NCI-H1436 treated with DMSO at 0.1 percent for 48 hours (cell line): ENCODE results near the gene EDEM1.
"Not testable (repeated sequence)": the region's sequence is repeated elsewhere in the genome, so short reads cannot be mapped to it uniquely, and the experiment has no call there.

Experiments used
- DNase-seq: peaks from one replicate; lab custom pipeline; 2025; lab: John Stamatoyannopoulos, UW

Gene EDEM1

DNA sequence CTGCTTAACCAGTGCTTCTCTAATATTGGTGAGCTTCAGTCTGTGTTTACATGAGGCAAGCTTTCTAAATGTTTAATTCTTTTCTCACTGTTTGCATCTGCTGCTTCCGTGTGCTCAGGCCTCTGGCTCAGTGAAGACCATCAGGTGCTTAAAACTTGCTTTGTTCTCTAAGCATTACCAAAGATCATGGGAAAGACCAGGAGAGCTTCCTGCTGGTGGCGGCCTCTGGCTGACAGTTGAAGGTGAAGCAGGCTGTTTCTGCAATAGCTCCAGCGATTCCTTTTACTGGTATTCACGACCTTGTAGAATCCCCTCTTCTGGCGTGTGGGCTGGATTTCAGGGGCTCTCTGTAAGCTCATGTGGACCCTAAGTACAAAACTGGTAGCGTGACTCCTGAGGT lies 45.1 kb downstream of the EDEM1 start:
- no peak for DNase-seq

DNA sequence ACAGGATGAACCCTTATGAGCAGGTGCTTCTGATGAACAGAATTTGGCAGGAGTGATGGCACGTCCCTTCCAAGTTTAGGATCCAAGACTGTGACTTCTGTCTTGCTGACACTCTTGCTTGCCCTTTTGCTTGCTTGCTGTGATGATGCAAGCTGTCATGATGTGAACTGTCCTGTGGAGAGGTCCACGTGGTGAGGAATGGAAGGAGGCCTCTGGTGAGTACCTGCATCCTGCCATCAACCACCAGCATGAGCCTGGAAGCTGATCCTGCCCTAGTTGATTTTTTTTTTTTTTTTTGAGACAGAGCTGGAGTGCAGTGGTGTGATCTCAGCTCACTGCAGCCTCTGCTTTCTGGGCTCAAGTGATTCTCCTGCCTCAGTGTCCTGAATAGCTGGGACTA lies 45.5 kb downstream of the EDEM1 start:
- no peak for DNase-seq

DNA sequence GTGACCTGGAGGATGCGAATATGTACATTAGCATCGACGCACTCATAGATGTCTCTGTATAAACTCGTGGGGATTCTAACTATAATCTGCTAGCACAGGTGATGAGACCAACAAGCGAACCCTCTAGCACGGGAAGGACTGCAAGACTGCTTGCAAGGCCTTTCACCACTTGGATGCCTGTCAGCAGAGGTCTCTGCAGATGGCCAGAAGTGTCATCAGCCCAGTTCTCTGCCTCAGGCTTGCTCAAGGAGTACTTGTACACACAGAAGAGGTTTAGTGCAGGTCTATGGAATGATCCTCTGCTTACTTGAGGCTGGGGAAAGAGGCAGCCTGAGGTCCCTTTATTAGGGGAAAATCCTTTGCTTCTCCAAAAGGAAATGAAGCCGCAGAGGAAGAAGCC lies 48.1 kb downstream of the EDEM1 start:
- no peak for DNase-seq

DNA sequence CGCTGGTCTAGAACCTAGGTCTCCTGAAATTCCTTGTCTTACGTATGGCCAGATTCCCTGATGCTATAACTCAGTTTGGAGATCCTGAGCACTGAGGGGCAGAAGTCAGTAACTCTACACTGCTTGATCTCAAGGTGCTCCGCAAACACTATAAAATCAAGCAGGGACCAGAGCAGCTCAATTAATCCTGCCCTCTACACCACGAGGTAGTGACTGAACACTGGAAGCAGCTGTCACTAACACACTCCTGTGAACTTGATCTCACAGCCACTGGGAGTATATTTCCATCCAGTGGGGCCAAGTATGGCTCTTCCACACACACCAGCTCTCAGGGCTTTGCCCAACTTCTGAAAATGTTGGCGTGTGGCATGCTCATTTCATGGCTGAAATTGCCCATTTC lies 51.0 kb downstream of the EDEM1 start:
- DNase-seq: no peak

DNA sequence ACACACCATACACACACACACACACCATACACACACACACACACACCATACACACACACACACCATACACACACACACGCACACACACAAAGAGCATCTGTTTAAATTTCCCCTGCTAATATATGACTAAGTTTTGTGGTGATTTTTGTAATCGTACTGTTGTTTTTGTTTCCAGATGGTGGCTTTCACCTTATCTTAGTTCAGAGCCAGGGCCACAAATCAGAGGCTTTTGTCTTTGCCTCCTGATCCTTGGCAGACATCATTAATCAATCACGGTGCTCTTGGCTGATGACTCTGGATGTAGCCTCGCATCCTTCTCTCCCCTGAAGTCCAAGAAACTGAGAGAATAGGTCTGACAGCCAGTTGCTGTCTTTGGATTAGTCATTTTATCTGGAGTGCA lies 52.1 kb downstream of the EDEM1 start:
- no peak for DNase-seq

DNA sequence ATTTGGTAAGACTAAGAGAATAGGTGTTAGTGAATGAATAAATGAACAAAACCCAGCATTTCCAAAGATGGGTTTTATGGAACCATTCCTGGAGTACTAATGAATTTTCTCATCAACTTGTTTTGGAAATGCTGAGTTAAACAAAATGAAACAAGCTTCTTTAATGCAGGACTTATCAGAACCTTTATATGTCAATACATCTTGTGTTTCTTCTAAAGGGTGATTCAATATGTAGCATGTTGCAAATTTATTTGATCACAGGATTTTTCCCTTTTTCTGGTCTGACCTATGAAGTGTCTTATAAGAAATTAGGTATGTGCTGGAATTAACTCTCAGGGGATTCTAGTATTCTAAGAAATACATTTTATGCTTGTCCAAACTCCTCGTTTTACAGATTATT lies 53.2 kb downstream of the EDEM1 start:
- no peak for DNase-seq

DNA sequence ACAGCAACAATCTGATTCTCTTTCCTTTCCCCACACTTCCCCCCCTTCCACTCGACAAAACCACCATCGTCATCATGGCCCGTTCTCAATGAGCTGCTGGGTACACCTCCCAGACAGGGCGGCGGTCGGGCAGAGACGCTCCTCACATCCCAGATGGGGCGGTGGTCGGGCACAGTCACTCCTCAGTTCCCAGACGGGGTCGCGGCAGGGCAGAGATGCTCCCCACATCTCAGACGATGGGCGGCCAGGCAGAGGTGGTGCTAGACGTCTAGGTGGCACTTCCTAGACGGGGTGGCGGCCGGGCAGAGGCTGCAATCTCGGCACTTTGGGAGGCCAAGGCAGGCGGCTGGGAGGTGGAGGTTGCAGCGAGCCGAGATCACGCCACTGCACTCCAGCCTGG lies 55.3 kb downstream of the EDEM1 start:
- not testable (repeated sequence) for DNase-seq

DNA sequence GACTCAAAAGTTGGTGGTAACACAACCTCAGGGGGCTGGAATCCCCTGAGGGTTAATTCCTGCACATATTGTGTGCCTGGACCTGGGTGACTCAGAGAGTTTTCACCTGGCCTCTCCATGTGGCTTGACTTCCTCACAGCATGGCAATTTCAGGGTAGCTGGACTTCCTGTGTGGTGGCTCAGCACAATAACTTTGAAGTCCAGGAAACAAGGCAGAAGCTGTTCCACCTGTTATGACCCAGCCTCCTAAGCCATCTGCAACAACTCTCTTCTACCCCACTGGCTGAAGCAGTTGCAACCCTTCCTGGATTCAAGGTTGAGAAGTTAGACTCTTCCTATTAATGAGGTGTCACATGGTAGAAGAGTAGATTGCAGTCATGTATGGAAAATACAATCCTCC lies 58.4 kb downstream of the EDEM1 start:
- DNase-seq: no peak

DNA sequence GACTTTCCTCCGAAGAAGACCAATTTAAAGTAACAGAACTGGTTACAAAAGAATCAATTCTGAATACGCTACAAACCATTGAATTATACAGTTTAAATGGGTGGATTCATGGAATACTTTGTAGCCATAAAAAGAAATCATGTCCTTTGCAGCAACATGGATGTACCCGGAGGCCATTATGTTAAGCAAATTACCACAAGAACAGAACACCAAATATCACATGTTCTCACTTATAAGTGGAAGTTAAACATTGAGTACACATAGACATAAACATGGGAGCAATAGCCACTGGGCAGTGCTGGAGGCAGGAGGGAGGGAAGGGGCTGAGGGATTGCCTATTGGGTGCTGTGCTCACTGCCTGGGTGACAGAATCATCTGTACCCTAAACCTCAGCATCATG lies 61.3 kb downstream of the EDEM1 start:
- DNase-seq: no peak

DNA sequence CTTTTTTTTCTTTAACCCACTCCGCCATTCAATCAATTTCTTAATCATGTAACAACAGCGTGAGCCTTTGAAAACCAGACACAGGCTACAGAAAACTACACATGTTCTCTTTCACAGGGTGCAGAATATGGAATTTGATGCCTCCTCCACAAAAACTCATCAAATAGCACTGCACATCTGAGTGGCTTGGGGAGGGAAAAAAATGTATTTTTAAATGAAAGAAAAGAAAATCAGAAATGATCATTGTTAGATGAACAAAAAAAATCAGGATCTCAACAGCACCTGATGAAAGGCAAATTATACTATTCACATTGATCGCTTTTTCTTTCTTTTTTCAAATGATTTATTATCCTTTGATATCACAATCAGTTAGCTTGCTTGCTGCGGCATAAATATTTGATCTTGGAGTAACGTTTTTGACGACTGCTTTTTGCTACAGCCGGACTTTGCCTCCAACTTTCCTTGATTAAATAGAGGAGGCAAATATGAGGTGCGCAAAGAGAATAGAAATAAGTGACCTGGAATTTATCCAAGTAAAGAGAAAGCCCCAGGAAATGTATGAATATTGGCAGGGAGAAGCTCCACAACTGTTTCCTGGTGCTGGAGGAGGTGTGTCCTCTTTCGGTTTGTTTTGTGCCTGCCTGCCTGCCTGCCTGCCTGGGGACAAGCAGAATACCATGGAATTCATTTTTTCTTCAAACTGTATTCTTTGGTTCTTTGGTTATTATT lies 63.1 kb downstream of the EDEM1 start:
- no peak for DNase-seq

DNA sequence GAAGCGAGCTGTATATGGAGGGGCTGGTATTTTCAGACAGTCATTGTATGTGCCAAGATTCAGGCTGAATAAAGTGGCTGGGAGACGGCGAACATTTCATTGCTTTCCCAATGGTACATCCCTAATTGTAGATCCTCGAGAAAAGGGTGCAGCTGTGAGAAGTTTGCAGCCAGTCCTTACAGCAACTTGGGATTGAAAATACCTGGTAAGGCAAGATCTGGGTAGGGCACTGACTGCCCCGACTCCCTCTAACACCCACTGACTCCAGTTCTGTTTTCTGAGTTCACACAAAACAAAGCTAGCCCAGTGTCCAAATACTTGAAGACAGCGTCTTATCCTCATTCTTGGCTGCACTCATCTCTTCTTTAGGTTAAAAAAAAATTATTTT lies 63.7 kb downstream of the EDEM1 start:
- no peak for DNase-seq

DNA sequence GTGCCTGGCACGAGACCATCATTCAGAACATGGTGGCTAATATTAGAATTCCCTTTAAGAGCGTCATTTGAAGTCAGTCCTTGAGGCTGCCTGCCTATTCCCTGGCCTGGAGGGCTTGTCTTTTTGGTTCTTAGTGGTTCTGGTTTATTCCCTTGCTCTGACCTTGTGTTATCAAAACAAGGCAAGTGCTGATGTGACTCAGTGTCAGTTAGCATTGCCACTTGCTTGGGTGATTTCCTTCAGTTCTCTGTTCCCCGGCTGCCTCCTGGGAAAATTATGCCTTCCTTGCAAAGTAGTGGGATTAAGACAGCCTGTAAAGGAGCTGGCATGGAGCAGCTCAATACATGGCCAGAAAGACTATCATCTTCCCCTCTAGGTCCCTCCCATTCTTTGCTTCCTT lies 64.6 kb downstream of the EDEM1 start:
- DNase-seq: no peak

DNA sequence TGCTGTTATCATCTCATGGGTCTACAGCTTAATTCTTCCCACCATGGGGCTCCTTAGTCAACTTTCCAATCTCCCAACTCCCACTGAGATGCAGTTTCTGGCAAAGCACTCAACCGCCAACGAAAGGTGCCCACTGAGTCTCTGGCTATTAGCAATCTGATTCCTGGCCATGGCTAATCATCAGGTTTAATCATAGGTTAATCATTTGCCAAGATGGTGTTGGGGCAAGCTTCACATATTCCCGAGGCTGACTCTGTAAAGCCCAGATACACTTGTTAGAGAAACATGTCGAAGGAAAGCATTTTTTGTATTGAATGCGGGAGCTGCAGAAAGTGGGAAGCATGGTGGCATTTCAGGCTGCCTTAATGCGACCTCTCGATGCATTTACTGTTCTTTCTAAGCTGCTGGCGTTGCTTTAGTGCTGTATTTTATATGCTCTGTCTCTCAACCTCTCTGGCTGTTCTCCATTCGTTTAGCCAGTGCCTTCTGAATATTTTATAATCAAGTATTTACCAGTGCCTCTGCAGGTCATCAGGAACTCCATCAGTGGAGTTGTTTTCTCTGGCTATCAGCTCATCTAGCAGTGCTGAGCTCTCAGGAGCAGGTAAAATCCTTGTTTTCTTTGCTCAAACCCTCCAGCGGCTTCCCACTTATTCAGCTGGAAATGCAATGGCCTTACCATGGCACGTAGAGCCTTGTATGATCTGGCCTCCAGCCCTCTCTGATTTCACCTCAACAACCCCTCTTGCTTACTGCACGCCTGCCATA lies 67.0 kb downstream of the EDEM1 start:
- DNase-seq: no peak

DNA sequence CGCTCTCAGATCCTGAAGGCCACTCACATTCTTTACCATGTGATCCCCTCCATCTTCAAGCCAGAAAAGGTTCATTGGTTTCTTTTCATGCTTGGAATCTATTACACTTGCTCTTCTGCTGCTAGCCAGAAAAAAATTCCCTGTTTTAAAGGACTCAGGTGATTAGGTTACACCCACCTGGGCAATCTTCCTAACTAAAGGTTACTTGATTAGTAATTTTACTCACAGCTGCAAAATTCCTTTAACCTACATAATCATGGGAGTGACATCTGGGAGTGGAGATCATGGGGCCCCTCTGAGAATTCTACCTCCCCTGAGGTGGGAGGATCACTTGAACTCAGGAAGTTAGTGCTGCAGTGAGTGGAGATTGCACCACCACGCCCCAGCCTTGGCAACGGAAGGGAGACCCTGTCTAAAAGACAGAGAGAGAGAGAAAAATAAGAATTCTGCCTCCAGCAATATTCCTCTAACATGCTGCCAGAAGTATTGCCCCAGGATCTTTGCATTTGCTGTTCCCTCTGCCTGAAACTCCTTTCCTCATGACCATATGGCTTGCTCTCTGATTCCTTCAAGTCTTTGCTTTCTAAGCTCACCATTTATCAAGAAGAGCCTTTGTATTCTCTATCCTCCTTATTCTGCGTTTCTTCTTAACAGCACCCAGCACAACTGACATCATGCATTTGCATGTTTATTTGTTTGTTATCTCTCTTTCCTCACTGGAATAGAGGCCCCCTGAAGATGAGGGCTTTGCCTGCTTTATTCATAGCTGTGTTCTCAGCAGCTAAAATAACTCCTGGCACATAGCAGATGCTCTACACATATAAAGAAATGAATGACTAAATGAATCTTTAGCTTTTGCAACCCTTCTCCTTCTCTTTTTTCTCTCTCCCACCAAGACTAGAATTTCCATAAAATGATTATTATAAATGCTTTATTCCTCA lies 68.2 kb downstream of the EDEM1 start:
- DNase-seq: no peak

DNA sequence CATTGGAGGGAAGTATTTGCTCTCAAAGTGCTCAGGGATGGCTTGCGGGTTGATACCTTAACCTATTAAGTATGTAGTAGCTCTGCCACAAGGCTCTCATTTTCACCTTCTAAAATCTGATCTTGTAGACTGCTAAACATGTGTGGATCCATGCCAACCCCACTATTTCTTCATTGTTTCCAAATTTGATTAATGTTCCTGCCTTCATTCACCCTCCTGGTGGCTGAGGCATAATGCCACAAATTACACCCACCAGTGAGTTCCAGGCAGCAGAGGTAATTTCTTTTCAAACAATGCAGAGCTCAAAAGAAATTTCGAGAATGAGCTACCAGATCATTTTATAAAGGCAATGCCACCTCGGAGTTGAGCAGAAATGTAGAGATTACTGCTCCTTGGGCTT lies 71.0 kb downstream of the EDEM1 start:
- DNase-seq: no peak

DNA sequence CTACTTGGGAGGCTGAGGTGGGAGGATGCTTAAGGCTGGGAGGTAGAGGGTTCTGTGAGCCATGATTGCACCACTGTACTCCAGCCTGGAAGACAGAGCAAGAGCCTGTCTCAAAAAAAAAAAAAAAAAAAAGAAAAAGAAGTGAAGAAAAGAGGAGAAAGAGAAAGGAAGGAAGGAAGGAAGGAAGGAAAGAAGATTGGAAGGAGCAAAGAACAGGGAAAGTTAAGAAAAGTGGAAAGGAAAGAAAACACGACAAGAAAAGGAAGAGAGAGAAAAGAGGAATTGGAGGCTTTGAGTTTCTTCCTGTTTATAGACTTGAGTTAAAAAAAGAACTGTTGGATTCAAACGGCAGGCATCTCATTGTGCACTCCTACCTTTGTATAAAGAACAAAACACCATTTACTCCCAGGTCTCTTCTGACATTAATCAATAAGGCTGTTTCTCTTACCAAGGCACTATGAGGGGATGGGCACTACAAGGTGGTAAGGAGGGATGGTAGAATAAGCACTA lies 73.5 kb downstream of the EDEM1 start:
- no peak for DNase-seq

DNA sequence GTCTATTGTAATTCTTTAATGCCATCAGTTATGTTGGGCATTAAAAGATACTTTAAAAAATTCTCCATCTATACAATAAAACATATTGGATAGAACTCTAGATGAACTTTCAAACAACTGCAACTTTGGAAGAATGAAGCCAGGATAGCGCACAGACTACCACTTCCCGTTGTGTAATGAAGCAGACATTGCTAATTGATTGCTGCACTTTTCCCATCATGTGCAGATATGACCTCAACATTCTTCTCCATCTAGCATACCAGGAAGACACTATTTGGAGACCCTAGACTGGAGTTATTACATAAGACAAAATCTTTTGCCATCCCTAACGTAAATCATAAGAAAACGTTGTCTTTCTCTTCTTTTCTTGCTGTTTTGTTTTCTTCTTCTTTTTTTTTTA lies 75.0 kb downstream of the EDEM1 start:
- no peak for DNase-seq

DNA sequence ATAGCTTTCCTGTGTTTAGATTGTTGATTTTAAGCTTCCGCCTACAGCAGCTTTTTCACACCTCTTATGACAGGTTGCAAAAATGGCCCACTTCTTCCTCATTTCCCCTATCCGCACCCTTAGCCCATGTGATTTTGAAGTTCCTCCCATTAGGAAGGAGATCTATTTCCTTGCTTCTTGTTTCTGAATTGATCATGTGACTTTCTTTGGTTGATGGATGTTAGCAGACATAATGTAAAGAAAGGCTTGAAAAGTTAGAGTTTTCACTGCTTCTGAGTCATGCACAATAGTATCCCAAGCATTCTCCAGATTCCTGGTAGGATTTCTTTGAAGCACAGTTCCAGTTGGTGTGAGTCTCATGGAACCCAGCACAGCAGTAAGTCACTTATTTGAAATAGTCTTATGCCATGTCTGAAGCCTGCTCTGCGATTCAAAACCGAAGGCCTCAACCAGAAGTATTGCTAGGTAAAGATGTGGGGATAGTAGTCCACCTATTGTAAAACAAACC lies 76.6 kb downstream of the EDEM1 start:
- no peak for DNase-seq

DNA sequence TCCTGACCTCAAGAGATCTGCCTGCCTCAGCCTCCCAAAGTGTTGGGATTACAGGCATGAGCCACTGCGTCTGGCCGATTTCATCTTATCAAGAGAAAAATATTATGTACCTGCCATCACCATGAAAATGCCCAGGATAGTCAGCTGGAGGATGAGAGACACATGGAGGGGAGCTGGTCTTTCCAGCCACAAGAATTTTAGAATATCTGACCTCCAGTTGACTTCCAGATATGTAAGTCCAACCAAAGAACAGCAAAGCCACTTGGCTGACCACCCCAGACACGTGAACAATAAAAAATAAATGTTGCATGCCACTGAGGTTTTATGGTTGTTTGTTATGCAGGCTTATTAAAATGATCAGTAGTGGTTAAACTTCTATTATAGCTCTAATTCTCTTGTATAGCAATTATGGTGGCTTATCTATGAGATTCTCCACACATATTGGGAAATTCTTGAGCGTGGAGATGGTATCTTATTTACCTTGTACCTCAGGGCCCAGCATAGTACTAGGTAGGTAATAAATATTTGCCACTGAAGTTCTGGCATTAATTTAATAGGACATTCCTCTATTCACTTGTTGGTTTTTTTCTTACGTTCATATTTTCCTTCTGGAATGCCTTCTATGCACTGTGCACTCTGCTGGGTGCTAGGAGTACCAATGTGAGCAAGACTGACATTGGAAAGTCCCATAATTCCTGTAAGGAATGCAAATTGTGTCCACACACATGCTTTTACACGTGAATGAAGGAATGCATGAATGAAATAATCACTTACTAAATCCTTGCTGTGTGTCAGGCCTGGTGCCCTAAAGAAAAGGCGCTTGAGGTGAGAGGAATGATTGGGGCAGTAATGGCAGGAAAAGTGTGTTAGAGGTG lies 77.6 kb downstream of the EDEM1 start:
- DNase-seq: no peak

DNA sequence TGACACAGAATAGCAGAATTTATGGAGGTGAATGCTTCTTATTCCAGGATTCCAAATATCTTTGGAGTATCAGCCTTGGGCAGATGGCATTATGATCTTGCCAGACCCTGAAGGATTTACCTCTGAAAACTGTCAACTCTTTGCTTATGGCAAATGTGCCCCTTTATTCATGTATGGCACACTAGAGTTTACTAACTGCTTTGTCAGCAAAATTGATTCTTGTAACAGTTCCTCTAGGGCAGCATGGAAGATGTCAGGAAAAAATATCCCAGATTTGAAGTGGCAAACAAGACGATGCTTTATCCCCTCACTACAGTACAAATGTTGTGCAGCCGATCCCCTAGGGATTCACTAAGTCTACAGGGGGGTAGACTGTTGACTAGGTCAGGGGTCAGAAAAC lies 79.7 kb downstream of the EDEM1 start:
- DNase-seq: no peak

DNA sequence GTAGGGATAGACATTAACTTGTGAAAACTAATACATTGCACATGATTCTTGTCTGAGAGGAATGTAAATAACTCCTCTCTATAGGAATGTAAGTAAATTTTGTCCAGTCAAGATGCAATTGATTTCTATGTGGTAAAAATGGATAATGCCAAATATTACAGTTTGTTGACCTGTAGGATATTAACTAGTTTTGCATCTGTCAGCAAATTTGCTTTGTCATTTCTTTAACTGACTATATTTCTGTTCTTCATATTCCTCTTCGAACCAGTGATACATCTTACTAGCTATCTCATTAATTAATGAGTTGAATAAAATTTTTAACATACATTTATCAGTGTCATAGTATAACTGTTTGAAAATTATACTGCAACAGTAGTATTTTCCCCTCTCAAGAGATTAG lies 80.4 kb downstream of the EDEM1 start:
- DNase-seq: no peak
